22Rv1 (cell line): ENCODE results near the gene SYNJ2.

Experiments
- H3K27ac ChIP-seq: fragments of 450-650 bp; 2 replicates; pipeline ENCODE4 v1.5.1; 2017
- CTCF ChIP-seq: fragments of 450-650 bp; IDR thresholded peaks from 2 replicates; pipeline ENCODE4 v1.5.1; 2017; ENCODE audit warnings: mild to moderate bottlenecking
- ZFX ChIP-seq: fragments of 450-650 bp; IDR thresholded peaks from 2 replicates; pipeline ENCODE4 v1.6.1; 2017; ENCODE audit warnings: antibody characterized with exemption, borderline replicate concordance

SYNJ2 gene

GRCh38 chr6:158008864-158009113, 27.1 kb downstream of the SYNJ2 start:
- TF ChIP-seq ZFX (no peak), CTCF (no peak)
- H3K27ac ChIP-seq: peak overlapping the region; percentile 46

GRCh38 chr6:158009114-158009891, 27.6 kb downstream of the SYNJ2 start:
- TF ChIP-seq CTCF: no peak
- no peak for TF ChIP-seq ZFX
- peak overlapping the region; percentile 46 for H3K27ac ChIP-seq

- peak overlapping the region; percentile 46 for H3K27ac ChIP-seq
- no peak for TF ChIP-seq CTCF
- no peak for TF ChIP-seq ZFX
Measured at GRCh38 chr6:158009935-158010585, 28.4 kb downstream of the SYNJ2 start.

GRCh38 chr6:158010591-158011477, 29.2 kb downstream of the SYNJ2 start:
- TF ChIP-seq ZFX (no peak), CTCF (no peak)

GRCh38 chr6:158011478-158011920, 29.8 kb downstream of the SYNJ2 start:
- TF ChIP-seq ZFX (no peak), CTCF (no peak)
- 0 out of 2 replicates have a peak overlapping the region, but pooled peaks have one; percentile 40 for H3K27ac ChIP-seq

More at GRCh38 chr6:158010591-158011477, 29.2 kb downstream of the SYNJ2 start:
- 0 out of 2 replicates have a peak overlapping the region, but pooled peaks have one; percentile 40 for H3K27ac ChIP-seq

GRCh38 chr6:158011980-158012566, 30.4 kb downstream of the SYNJ2 start:
- 0 out of 2 replicates have a peak overlapping the region, but pooled peaks have one; percentile 40 for H3K27ac ChIP-seq
- TF ChIP-seq ZFX: no peak
- no peak for TF ChIP-seq CTCF
